Measurements from ENCODE around the gene SLC39A10.
A peak's percentile ranks its signal among the peaks of the same experiment; 100 is the strongest.
"Not testable (repeated sequence)": the region's sequence is repeated elsewhere in the genome, so short reads cannot be mapped to it uniquely, and the experiment has no call there.

The SLC39A10 gene

GRCh38 chr2:195646424-195646823 lies 10.6 kb upstream of the SLC39A10 start:
- Histone ChIP-seq H3K4me3 (replicated peaks; ENCODE audit: low read depth, low read length) (no peak overlapping the region), H3K27me3 (replicated peaks; ENCODE audit: control insufficient read depth, insufficient read depth, low read length) (no peaks in the 10 kb centered on the region), H3K36me3 (ENCODE audit: control insufficient read depth, insufficient read depth, low read length) (no peaks in the 10 kb centered on the region)
- TF ChIP-seq CTCF (IDR thresholded peaks at IDR 0.05; ENCODE audit: insufficient read depth, low read length, poor library complexity, severe bottlenecking): no peak
- DNase-seq (ENCODE audit: extremely low read depth, insufficient read length): no peak

DNA sequence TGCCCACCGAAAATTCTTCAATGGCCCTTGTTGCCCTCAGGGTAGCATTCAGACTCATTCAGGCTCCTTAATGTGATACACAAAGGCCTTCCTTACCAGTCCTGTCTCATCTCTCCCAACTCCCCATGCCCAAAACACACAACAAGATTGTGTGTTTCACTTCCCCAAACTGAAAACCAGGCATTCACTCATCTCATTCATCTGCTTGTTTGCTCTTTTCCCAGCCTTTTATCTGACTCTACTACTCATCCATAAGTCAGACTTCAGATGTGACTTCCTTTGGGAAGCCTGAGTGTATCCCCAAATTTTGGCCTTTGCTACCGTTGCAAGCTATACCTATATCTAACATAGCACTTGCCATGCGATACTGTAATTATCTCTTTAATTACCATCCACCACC lies 9.7 kb upstream of the SLC39A10 start:
- Histone ChIP-seq H3K4me3 (replicated peaks; ENCODE audit: low read depth, low read length) (no peak overlapping the region), H3K27me3 (replicated peaks; ENCODE audit: control insufficient read depth, insufficient read depth, low read length) (no peaks in the 10 kb centered on the region), H3K36me3 (ENCODE audit: control insufficient read depth, insufficient read depth, low read length) (no peaks in the 10 kb centered on the region)
- DNase-seq (ENCODE audit: extremely low read depth, insufficient read length): no peak
- no peak for TF ChIP-seq CTCF (IDR thresholded peaks at IDR 0.05; ENCODE audit: insufficient read depth, low read length, poor library complexity, severe bottlenecking)

- H3K4me3 ChIP-seq (replicated peaks; ENCODE audit: low read depth, low read length); H3K27me3 ChIP-seq (replicated peaks; ENCODE audit: control insufficient read depth, insufficient read depth, low read length); H3K36me3 ChIP-seq (ENCODE audit: control insufficient read depth, insufficient read depth, low read length); DNase-seq (ENCODE audit: extremely low read depth, insufficient read length): not testable (repeated sequence)
Observed at GRCh38 chr2:195648370-195648769, 8.7 kb upstream of the SLC39A10 start.

DNA sequence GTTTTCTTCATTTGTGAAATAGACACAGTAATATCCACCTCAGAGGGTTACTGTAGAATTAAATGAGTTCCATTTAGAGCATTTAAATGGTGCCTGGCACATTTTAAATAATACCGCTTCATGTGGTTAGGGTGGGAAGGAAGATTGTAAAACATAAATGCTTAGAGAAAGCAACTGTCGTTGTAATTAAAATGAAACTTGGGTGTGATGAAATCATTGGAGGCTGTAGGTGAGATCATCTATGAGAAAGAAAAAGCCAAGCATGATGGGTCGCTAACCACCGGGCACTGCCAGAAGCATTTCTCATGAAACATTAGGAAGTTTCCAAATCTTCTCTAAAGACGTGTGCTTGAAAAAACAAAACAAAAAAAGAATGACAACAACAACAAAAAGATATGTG lies 8.2 kb upstream of the SLC39A10 start:
- DNase-seq (ENCODE audit: extremely low read depth, insufficient read length): no peak
- TF ChIP-seq CTCF (IDR thresholded peaks at IDR 0.05; ENCODE audit: insufficient read depth, low read length, poor library complexity, severe bottlenecking): no peak
- Histone ChIP-seq H3K27me3 (replicated peaks; ENCODE audit: control insufficient read depth, insufficient read depth, low read length) (no peaks in the 10 kb centered on the region), H3K36me3 (ENCODE audit: control insufficient read depth, insufficient read depth, low read length) (no peaks in the 10 kb centered on the region), H3K4me3 (replicated peaks; ENCODE audit: low read depth, low read length) (no peak overlapping the region)

- Histone ChIP-seq H3K36me3 (ENCODE audit: control insufficient read depth, insufficient read depth, low read length) (no peaks in the 10 kb centered on the region), H3K4me3 (replicated peaks; ENCODE audit: low read depth, low read length) (peak overlapping the region; percentile 19; the same call in 1 of the 2 replicates), H3K27me3 (replicated peaks; ENCODE audit: control insufficient read depth, insufficient read depth, low read length) (no peaks in the 10 kb centered on the region)
- DNase-seq (ENCODE audit: extremely low read depth, insufficient read length): peak; percentile 46
- TF ChIP-seq CTCF (IDR thresholded peaks at IDR 0.05; ENCODE audit: insufficient read depth, low read length, poor library complexity, severe bottlenecking): no peak
Observed at GRCh38 chr2:195649629-195650190, 7.3 kb upstream of the SLC39A10 start.

DNA sequence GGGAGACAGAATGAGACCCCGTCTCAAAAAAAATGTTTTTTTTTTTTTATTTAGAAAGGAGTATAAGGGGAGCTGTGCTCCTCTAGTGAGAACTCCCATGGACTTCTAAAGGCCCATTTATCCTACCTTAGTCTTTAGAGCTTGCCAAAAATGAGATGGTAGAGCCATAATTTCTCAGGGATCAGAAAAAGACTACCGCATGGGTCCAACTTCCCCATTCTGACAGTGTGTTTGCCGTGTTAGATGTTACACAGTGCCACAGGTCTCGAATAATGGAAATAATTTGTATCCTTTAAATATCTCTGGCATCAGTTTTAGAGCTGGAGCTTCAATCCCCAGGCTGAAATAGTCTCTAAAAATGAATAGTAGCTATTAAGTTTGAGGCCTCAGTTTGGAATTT lies 6.0 kb upstream of the SLC39A10 start:
- DNase-seq (ENCODE audit: extremely low read depth, insufficient read length): no peak
- H3K36me3 ChIP-seq (ENCODE audit: control insufficient read depth, insufficient read depth, low read length): no peaks in the 10 kb centered on the region
- H3K27me3 ChIP-seq (replicated peaks; ENCODE audit: control insufficient read depth, insufficient read depth, low read length): no peaks in the 10 kb centered on the region
- TF ChIP-seq CTCF (IDR thresholded peaks at IDR 0.05; ENCODE audit: insufficient read depth, low read length, poor library complexity, severe bottlenecking): no peak
- no peak overlapping the region for H3K4me3 ChIP-seq (replicated peaks; ENCODE audit: low read depth, low read length)

Measured in GM06990 (cell line).